Fibroblast of villous mesenchyme (primary cell): ENCODE measurements around the gene ARHGEF38. TPM values are rescaled to one million over a fixed set of nuclear protein-coding genes. Genes with fewer than 3 reads are reported as not detected.
"Not testable (repeated sequence)": the region's sequence is repeated elsewhere in the genome, so short reads cannot be mapped to it uniquely, and the experiment has no call there.

ENCODE experiments used
- DNase-seq: peaks from one replicate; pipeline ENCODE4 v3.0.0-alpha.2; 2010; ENCODE audit warnings: low read depth
- H3K4me3 ChIP-seq: 2 replicates; pipeline ENCODE4 v1.5.1; 2011; ENCODE audit warnings: low read depth, mild to moderate bottlenecking, low read length
- total RNA-seq: library from RNA; depleted of rRNA; stranded (reverse); fragments of >200 nt; gene quantifications from 2 replicates; pipeline ENCODE4 v1.2.3, GENCODE V29; 2012
- TF ChIP-seq, protein P1 (sequence below): IDR thresholded peaks from 2 replicates; pipeline ENCODE4 v1.5.1; 2012; ENCODE audit warnings: low read depth, mild to moderate bottlenecking, low read length; ENCODE audit not compliant: insufficient read depth

Gene ARHGEF38
- total RNA-seq, 1 donor: not detected

DNA sequence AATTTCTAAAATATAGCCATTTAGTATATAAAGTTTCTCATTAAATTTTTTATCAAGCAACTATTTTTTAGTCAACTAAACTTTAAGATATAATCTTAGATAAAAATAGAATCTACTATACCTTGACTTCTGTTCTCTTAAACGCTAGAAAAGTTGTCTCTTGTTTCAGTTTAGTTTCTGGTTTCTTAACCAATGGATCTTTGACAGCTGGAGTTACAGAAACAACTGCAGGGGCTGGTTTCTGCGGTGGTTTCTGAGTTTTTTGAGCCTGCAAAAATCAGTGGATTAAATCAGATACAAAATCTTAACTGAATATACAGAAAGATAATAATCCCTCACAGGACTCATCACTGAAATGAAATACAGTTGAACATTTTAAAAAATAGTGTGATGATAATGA, 134.2 kb downstream of the ARHGEF38 start:
- TF ChIP-seq, protein P1, sequence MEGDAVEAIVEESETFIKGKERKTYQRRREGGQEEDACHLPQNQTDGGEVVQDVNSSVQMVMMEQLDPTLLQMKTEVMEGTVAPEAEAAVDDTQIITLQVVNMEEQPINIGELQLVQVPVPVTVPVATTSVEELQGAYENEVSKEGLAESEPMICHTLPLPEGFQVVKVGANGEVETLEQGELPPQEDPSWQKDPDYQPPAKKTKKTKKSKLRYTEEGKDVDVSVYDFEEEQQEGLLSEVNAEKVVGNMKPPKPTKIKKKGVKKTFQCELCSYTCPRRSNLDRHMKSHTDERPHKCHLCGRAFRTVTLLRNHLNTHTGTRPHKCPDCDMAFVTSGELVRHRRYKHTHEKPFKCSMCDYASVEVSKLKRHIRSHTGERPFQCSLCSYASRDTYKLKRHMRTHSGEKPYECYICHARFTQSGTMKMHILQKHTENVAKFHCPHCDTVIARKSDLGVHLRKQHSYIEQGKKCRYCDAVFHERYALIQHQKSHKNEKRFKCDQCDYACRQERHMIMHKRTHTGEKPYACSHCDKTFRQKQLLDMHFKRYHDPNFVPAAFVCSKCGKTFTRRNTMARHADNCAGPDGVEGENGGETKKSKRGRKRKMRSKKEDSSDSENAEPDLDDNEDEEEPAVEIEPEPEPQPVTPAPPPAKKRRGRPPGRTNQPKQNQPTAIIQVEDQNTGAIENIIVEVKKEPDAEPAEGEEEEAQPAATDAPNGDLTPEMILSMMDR: no peak
- no peak overlapping the region for H3K4me3 ChIP-seq
- no peak for DNase-seq

DNA sequence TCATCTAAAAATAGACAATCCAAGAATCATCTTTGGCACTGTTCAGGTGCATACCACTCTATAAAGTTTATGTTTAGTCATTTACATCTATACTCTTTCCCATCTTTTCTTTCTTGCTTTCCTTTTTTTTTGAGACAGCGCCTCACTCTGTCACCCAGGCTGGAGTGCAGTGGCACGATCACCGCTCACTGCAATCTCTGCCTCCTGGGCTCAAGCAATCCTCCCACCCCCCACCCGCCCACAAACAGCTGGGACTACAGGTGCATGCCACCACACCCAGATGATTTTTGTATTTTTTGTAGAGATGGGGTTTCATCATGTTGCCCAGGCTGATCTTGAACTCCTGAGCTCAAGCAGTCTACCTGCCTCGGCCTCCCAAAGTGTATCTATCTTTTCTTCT, 142.4 kb downstream of the ARHGEF38 start:
- DNase-seq, H3K4me3 ChIP-seq: not testable (repeated sequence)

DNA sequence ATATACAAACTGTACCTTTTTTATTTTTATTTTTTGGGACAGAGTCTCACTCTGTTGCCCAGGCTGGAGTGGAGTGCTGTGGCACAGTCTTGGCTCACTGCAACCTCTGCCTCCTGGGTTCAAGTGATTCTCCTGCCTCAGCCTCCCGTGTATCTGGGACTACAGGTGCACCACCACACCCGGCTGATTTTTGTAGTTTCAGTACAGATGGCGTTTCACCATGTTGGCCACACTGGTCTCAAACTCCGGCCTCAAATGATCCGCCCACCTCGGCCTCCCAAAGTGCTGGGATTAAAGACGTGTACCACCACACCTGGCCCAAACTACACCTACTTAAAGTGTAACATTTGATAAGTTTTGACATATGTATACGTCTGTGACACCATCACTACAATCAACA, 143.4 kb downstream of the ARHGEF38 start:
- not testable (repeated sequence) for DNase-seq

DNA sequence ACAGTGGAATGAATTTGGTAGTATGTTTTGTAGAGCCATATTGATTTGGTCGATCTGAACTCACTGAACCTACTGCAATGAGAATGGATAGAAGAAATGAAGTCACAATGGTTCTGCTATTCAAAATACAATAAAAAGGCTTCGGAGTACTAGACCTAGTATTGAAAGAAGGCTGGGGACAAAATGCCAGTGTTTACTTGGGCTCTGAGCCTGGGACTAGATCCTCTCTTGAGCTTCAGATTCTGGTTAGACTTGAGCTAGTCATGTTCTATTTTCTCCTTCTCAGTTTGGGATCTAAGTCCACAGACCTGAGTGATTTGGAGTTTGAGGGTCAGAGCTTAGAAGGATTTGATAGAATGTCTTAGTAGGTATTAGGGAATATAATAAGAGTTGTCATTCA, 146.2 kb downstream of the ARHGEF38 start:
- TF ChIP-seq, protein P1: no peak
- H3K4me3 ChIP-seq: no peak overlapping the region
- no peak for DNase-seq

More for the DNA sequence above, 143.4 kb downstream of the ARHGEF38 start:
- H3K4me3 ChIP-seq: not testable (repeated sequence)

DNA sequence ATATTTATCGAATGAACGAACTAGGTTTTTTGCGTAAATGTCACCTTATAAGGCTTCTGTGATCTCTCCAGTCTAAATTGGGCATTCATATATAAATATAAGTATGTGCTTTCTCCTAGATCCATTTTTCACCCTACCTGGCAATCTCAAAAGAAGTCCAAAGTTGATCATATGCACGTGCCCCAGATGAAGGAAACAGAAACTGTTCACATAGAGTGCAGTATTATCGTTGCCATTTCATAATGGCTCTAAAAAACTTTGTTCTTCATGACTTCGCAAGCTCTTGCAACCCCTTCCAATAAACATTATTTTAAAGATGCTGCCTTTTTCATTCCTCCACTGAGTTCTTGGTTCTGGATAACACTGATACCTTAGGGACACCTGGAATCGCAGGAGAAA, 155.4 kb downstream of the ARHGEF38 start:
- peak overlapping the region; percentile 95 for H3K4me3 ChIP-seq
- TF ChIP-seq, protein P1: no peak
- peak; percentile 22 for DNase-seq

DNA sequence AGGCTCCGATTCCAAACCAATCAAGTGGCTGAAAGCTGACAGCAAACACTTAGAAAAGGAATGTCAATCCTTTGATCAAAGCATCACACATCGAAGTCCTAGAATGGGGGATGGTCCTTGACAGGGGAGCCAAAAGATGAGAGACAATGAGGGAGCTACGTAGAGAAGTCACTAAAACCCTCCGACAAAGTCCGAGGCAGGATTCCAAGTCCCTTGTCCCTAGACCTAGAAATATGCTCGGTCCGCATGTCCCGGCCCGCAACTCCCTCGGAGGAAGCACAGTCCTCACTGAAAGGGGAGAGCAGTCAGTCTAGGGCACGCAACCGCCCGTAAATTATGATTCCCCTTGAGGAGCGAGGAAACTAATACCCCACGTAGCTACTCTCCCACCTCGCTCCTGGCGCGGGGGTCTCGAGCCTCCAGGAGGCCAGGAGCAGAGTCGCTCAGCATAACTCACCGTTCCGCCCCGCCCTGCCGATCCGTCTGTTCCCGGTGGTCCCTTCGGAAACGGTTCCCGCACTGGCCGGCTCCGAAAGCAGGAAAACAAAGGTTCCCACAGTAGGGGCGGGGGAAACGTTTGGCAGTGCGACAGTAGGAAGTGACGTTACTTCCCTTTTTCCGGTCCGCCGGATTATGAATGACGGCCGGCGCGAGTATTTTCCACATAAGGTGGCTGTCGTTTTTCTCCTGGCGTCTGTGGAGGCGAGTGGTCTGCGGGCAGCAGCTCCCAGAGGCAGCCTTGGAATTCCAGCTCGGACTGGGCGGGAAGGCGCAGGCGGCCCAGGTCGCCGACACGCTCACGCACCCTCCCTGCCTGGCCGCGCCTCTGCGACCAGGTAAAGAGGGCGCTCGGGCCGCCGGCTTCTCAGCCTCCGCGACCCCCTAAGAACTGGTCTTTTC, 156.0 kb downstream of the ARHGEF38 start, which contains the start of the genes GSTCD and INTS12:
Gene GSTCD (plus strand): TSS at position 604 of the 900 bp plus-strand sequence. CDS start 8,830 bp downstream, outside the sequence.
Gene INTS12 (minus strand): TSS at position 509 of the 900 bp plus-strand sequence. CDS start 8,684 bp downstream, outside the sequence.
- TF ChIP-seq, protein P1: no peak
- H3K4me3 ChIP-seq: peak within 1 kb of the TSS; percentile 95
- DNase-seq: peak; percentile 95

DNA sequence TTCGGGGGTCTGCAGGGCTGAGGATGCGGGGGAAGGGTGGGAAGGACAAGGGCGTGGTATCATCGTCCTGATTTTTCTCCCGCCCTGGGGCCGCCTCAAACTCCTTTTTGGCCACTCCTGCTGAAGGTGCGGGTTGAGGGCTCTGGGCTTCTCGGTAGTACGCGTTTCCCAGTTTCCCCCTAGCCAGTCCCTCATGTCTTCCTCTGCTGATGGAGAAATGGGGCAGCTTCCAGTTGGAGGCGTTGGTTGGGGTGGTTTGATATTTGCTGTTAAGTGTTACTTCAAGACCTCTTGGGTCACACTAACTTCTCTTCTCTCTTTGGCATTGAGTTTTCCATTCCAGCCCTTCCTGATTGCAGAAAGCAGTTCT, 156.6 kb downstream of the ARHGEF38 start:
- peak overlapping the region; percentile 95 for H3K4me3 ChIP-seq
- TF ChIP-seq, protein P1: no peak
- peak; percentile 33 for DNase-seq
